ENCODE data around the gene SPRR5.
A peak's percentile ranks its signal among the peaks of the same experiment; 100 is the strongest.

SPRR5 gene

DNA sequence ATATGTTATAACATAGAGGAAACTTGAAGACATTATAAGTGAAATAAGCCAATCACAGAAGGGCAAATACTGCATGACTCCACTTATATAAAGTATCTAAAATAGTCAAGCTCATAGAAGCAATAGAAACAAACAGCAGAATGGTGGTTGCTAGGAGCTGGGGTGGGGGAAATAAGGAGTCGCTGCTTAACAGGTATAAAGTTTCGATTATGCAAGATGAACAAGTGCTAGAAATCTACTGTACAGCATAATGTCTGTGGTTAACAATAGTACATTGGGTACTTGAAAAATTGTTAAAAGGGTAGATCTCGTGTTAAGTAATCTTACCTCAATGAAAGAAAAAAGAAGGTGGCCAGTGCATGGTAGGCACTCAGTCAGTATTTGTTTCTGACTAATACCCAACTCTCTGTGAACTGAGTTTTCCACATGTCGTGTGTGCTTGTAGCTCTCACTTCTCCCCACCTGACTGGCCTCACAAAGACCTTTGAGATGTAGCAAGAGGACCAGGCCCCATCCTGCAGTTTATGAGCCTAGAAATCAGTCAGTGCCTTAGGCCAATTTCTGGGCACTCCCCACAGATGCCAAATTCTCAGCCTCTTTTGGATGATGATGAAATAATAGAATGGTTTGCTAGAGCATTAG is 14.7 kb upstream of the SPRR5 start:
- no peak for DNase-seq (ENCODE audit: extremely low read depth, insufficient read length)
- TF ChIP-seq CTCF (IDR thresholded peaks at IDR 0.05; ENCODE audit: insufficient read depth, low read length, poor library complexity, severe bottlenecking) = no peak
- Histone ChIP-seq H3K4me3 (replicated peaks; ENCODE audit: low read depth, low read length) (no peak overlapping the region), H3K36me3 (ENCODE audit: control insufficient read depth, insufficient read depth, low read length) (no peaks in the 10 kb centered on the region), H3K27me3 (replicated peaks; ENCODE audit: control insufficient read depth, insufficient read depth, low read length) (no peaks in the 10 kb centered on the region)

GRCh38 chr1:152933196-152933595 is 13.8 kb upstream of the SPRR5 start:
- no peak for TF ChIP-seq CTCF (IDR thresholded peaks at IDR 0.05; ENCODE audit: insufficient read depth, low read length, poor library complexity, severe bottlenecking)
- no peak overlapping the region for H3K4me3 ChIP-seq (replicated peaks; ENCODE audit: low read depth, low read length)
- DNase-seq (ENCODE audit: extremely low read depth, insufficient read length) = no peak
- no peaks in the 10 kb centered on the region for H3K27me3 ChIP-seq (replicated peaks; ENCODE audit: control insufficient read depth, insufficient read depth, low read length)
- no peaks in the 10 kb centered on the region for H3K36me3 ChIP-seq (ENCODE audit: control insufficient read depth, insufficient read depth, low read length)

- no peak for TF ChIP-seq CTCF (IDR thresholded peaks at IDR 0.05; ENCODE audit: insufficient read depth, low read length, poor library complexity, severe bottlenecking)
- Histone ChIP-seq H3K27me3 (replicated peaks; ENCODE audit: control insufficient read depth, insufficient read depth, low read length) (no peaks in the 10 kb centered on the region; the same call in 1 of the 2 replicates), H3K36me3 (ENCODE audit: control insufficient read depth, insufficient read depth, low read length) (no peaks in the 10 kb centered on the region), H3K4me3 (replicated peaks; ENCODE audit: low read depth, low read length) (no peak overlapping the region)
- no peak for DNase-seq (ENCODE audit: extremely low read depth, insufficient read length)
These were observed 6.4 kb upstream of the SPRR5 start for GRCh38 chr1:152940614-152941013.

DNA sequence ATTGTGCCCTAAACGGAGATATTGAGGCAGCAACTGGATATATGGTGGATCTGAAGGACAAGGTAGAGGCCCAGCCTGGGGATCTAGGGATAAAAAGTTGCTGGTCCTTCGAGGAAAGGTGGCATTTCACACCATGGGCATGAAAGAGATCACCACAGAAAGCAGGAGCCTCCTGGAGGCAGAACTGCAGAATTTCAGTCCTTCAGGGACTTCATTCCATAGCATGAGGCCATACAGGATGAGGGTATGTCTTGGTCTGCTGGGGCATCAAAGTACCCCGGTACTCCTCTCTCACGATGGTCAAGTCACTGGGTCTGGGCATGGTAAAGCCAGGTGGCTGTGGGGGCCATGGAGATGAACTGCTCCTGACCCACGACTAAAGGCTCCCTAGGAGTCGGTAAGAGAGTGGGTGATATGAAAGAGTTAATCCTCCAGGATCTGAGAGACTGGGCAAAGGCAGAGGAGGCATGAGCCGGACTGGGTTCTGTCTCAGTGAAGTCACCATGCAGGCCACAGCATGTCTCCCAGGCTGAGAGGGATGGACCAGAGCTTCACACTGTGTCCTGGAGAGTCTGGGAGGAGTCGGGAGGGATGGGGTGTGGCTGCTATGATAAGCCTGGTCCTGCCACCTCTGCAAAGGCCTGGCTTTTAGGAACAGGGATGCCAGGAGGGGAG is 5.8 kb upstream of the SPRR5 start:
- Histone ChIP-seq H3K27me3 (replicated peaks; ENCODE audit: control insufficient read depth, insufficient read depth, low read length) (no peaks in the 10 kb centered on the region; the same call in 1 of the 2 replicates), H3K4me3 (replicated peaks; ENCODE audit: low read depth, low read length) (no peak overlapping the region), H3K36me3 (ENCODE audit: control insufficient read depth, insufficient read depth, low read length) (no peaks in the 10 kb centered on the region)
- DNase-seq (ENCODE audit: extremely low read depth, insufficient read length) = no peak
- peak; percentile 13 for TF ChIP-seq CTCF (IDR thresholded peaks at IDR 0.05; ENCODE audit: insufficient read depth, low read length, poor library complexity, severe bottlenecking)

- no peak for DNase-seq (ENCODE audit: extremely low read depth, insufficient read length)
- H3K27me3 ChIP-seq (replicated peaks; ENCODE audit: control insufficient read depth, insufficient read depth, low read length) = no peaks in the 10 kb centered on the region; the same call in 1 of the 2 replicates
- no peaks in the 10 kb centered on the region for H3K36me3 ChIP-seq (ENCODE audit: control insufficient read depth, insufficient read depth, low read length)
- H3K4me3 ChIP-seq (replicated peaks; ENCODE audit: low read depth, low read length) = no peak overlapping the region
- TF ChIP-seq CTCF (IDR thresholded peaks at IDR 0.05; ENCODE audit: insufficient read depth, low read length, poor library complexity, severe bottlenecking) = no peak
These were observed 4.8 kb upstream of the SPRR5 start for GRCh38 chr1:152942161-152942560.
